Measurements from ENCODE around the gene POU2AF1. TPM values are rescaled to one million over a fixed set of nuclear protein-coding genes. Genes with fewer than 3 reads are reported as not detected.

POU2AF1 gene
- total RNA-seq, 4 donors from 2014 or later, result 1.4 to 19.8 (median 2.9) TPM

DNA sequence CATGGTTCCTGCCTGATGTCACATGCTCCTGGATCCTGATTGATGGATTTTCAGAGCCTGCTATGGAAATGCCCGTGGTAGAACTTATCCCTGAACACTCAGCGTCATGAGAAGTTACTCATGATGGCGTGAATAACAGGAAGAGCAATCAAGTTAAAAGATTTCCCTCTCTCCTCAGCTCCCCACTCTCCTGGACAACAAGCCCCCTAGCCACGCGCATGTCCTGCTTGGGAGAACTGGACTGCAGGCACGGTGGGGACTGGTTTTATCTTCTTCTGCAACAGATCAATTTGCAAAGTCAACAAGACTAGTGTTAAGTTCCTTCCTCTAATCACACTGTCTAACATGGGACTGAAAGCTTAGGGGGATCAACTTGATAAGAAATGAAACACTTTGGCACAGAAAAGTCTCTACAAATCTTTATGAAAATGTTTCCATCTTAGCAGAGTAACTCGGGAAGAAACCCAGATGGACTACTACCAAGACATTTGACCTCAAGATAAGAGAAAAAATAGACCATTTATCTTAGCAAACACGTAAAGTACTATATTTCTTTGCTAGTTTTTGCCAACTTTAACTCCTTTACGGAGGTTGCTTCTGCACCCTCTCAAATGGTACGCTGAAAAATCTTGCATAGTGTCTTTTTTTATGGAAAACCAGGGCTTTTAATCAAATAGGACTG is 27.6 kb downstream of the POU2AF1 start:
- no peak for DNase-seq
- H3K27me3 ChIP-seq, result no peaks in the 10 kb centered on the region
- no peak overlapping the region for H3K4me3 ChIP-seq
- intact Hi-C loops (cut with DNase I; ENCODE audit: low total_unique reads), result no loop called here
- H3K4me1 ChIP-seq, result peaks cover 0 to 15% (median 0%) of the 10 kb centered on the region in 4 donors
- H3K9me3 ChIP-seq, result no peaks in the 10 kb centered on the region
- no peak overlapping the region for H3K27ac ChIP-seq
- H3K36me3 ChIP-seq, result no peaks in the 10 kb centered on the region
- TF ChIP-seq, protein P1, sequence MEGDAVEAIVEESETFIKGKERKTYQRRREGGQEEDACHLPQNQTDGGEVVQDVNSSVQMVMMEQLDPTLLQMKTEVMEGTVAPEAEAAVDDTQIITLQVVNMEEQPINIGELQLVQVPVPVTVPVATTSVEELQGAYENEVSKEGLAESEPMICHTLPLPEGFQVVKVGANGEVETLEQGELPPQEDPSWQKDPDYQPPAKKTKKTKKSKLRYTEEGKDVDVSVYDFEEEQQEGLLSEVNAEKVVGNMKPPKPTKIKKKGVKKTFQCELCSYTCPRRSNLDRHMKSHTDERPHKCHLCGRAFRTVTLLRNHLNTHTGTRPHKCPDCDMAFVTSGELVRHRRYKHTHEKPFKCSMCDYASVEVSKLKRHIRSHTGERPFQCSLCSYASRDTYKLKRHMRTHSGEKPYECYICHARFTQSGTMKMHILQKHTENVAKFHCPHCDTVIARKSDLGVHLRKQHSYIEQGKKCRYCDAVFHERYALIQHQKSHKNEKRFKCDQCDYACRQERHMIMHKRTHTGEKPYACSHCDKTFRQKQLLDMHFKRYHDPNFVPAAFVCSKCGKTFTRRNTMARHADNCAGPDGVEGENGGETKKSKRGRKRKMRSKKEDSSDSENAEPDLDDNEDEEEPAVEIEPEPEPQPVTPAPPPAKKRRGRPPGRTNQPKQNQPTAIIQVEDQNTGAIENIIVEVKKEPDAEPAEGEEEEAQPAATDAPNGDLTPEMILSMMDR (IDR thresholded peaks at IDR 0.05), result no peak
- TF ChIP-seq POLR2AphosphoS5 (IDR thresholded peaks at IDR 0.05), result no peak
- TF ChIP-seq POLR2A (IDR thresholded peaks at IDR 0.05), result no peak
- TF ChIP-seq EP300 (IDR thresholded peaks at IDR 0.05; ENCODE audit: low read depth), result no peak
- WGBS, 2 donors (ENCODE audit: low coverage in 1 of 2), result 75 to 80% methylated on average over 9 to 10 of the region's 10 CpGs
- in situ Hi-C loops (cut with MboI; ENCODE audit: low pct_ligation_motif_present in 1 of 4, low pct_unique_long_range_greater_than_20kb in 1 of 4, low sequenced_read_pairs in 3 of 4), result no loop called here

DNA sequence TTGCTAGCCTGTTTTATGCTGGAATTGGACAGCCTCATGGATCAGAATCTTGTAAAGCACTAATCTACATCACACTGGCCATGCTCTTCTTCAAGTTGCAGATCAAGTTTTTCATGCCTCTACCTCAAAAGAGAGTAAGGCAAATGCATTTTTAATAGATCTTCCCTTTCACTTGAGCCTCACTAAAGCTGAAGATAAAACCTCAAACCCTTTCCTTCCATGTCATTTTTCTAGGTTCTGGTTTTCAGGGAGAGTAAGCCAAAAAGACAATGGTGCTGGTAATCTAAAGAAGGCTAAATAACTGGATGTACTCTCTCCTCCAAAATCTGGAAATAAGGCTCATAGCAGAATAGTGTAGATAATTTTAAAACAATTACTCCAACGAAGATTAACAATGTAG is 28.3 kb downstream of the POU2AF1 start:
- in situ Hi-C loops (cut with MboI; ENCODE audit: low pct_ligation_motif_present in 1 of 4, low pct_unique_long_range_greater_than_20kb in 1 of 4, low sequenced_read_pairs in 3 of 4), result no loop called here
- H3K36me3 ChIP-seq, result no peaks in the 10 kb centered on the region
- peaks cover 0 to 15% (median 0%) of the 10 kb centered on the region in 4 donors for H3K4me1 ChIP-seq
- intact Hi-C loops (cut with DNase I; ENCODE audit: low total_unique reads), result no loop called here
- WGBS, 2 donors (ENCODE audit: low coverage in 1 of 2), result 79 to 91% methylated on average over 1 of the region's 1 CpG
- H3K27me3 ChIP-seq, result no peaks in the 10 kb centered on the region
- H3K27ac ChIP-seq, result no peak overlapping the region
- TF ChIP-seq EP300 (IDR thresholded peaks at IDR 0.05; ENCODE audit: low read depth) (no peak), POLR2AphosphoS5 (IDR thresholded peaks at IDR 0.05) (no peak), POLR2A (IDR thresholded peaks at IDR 0.05) (no peak)
- TF ChIP-seq, protein P1 (IDR thresholded peaks at IDR 0.05), result no peak
- no peaks in the 10 kb centered on the region for H3K9me3 ChIP-seq
- H3K4me3 ChIP-seq, result no peak overlapping the region
- DNase-seq, result no peak

DNA sequence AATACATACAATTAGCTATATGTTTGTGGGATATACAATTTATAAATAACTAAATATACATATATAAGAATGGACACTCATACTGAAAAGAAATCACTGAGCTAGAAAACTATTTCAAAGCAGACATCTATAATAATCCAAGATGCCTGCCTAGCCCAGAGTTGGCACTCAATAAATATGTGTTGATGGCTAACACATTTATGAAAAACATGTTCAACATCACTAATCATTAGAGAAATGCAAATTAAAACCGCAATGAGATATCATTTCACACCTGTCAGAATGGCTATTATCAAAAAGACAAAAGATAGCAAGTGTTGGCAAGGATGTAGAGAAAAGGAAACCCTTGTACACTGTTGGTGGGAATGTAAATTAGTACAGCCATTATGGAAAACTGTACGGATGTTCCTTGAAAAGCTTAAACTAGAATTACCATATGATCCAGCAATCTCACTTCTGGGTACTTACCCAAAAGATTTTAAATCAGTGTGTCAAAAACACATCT is 29.8 kb downstream of the POU2AF1 start:
- WGBS, 2 donors (ENCODE audit: low coverage in 1 of 2), result 61 to 92% methylated on average over 2 of the region's 2 CpGs

DNA sequence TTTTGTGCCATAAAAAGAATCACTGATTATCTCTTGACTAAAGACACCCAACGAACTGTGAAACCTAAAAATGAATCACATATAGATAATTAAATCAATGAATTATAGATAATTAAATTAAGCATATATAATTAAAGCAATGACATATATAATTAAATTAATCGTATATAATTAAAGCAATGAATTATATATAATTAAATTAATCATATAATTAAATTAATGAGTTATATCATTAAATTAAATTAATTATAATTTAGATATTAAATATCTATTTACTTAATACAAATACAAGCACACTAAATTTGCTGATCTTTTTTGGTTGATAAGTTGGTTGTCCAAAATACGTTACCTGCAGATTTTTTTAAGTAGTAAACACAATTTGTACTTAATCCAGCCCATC is 30.9 kb downstream of the POU2AF1 start:
- H3K36me3 ChIP-seq, result no peaks in the 10 kb centered on the region
- no peak for TF ChIP-seq POLR2A (IDR thresholded peaks at IDR 0.05)
- TF ChIP-seq, protein P1 (IDR thresholded peaks at IDR 0.05), result no peak
- TF ChIP-seq POLR2AphosphoS5 (IDR thresholded peaks at IDR 0.05), result no peak
- no peak for TF ChIP-seq EP300 (IDR thresholded peaks at IDR 0.05; ENCODE audit: low read depth)
- intact Hi-C loops (cut with DNase I; ENCODE audit: low total_unique reads) (no loop called here), in situ Hi-C loops (cut with MboI; ENCODE audit: low pct_ligation_motif_present in 1 of 4, low pct_unique_long_range_greater_than_20kb in 1 of 4, low sequenced_read_pairs in 3 of 4) (no loop called here)
- H3K27ac ChIP-seq, result no peak overlapping the region
- H3K27me3 ChIP-seq, result no peaks in the 10 kb centered on the region
- peaks cover 0 to 2% (median 0%) of the 10 kb centered on the region in 4 donors for H3K4me1 ChIP-seq
- 66 to 92% methylated on average over 3 of the region's 3 CpGs for WGBS, 2 donors (ENCODE audit: low coverage in 1 of 2)
- no peak for DNase-seq
- H3K4me3 ChIP-seq, result no peak overlapping the region
- no peaks in the 10 kb centered on the region for H3K9me3 ChIP-seq

More for the DNA sequence above, 29.8 kb downstream of the POU2AF1 start:
- in situ Hi-C loops (cut with MboI; ENCODE audit: low pct_ligation_motif_present in 1 of 4, low pct_unique_long_range_greater_than_20kb in 1 of 4, low sequenced_read_pairs in 3 of 4) (no loop called here), intact Hi-C loops (cut with DNase I; ENCODE audit: low total_unique reads) (no loop called here)
- no peak for DNase-seq
- Histone ChIP-seq H3K4me1 (peaks cover 0 to 13% (median 0%) of the 10 kb centered on the region in 4 donors), H3K36me3 (no peaks in the 10 kb centered on the region), H3K9me3 (no peaks in the 10 kb centered on the region), H3K4me3 (no peak overlapping the region), H3K27me3 (no peaks in the 10 kb centered on the region), H3K27ac (no peak overlapping the region)
- TF ChIP-seq, protein P1 (IDR thresholded peaks at IDR 0.05), result no peak
- TF ChIP-seq EP300 (IDR thresholded peaks at IDR 0.05; ENCODE audit: low read depth) (no peak), POLR2AphosphoS5 (IDR thresholded peaks at IDR 0.05) (no peak), POLR2A (IDR thresholded peaks at IDR 0.05) (no peak)
